Hematopoietic multipotent progenitor cell treated with erythropoietin and hydrocortisone succinate and interleukin-3 and kit ligand, for 4 days (in vitro differentiated cells): ENCODE data around the gene MLH1.
A peak's percentile ranks its signal among the peaks of the same experiment; 100 is the strongest.
"Not testable (repeated sequence)": the region's sequence is repeated elsewhere in the genome, so short reads cannot be mapped to it uniquely, and the experiment has no call there.

Source experiments
- DNase-seq: peaks from one replicate; pipeline ENCODE4 v3.0.0-alpha.2; 2015

Gene MLH1

GRCh38 chr3:36993326-36994283, at the start of gene MLH1:
Gene MLH1 (plus strand): TSS chr3:36993518. CDS start chr3:36993548, 30 bp downstream.
- DNase-seq: peak; percentile 96

- peak; percentile 44 for DNase-seq
These were observed 49.7 kb upstream of the MLH1 start for GRCh38 chr3:36943601-36944000.

- peak; percentile 79 for DNase-seq
These were observed 49.2 kb upstream of the MLH1 start for GRCh38 chr3:36944012-36944640.

- DNase-seq: peak; percentile 96
These were observed 48.6 kb upstream of the MLH1 start, which contains the start of gene TRANK1 for GRCh38 chr3:36944641-36945270. Gene TRANK1 (minus strand): TSS chr3:36945054. CDS start chr3:36944809, 245 bp downstream.

- DNase-seq: no peak
These were observed 47.9 kb upstream of the MLH1 start for GRCh38 chr3:36945333-36945980.

GRCh38 chr3:36947814-36948213, 45.5 kb upstream of the MLH1 start:
- not testable (repeated sequence) for DNase-seq

GRCh38 chr3:36954452-36955134, 38.7 kb upstream of the MLH1 start:
- DNase-seq: peak; percentile 67

GRCh38 chr3:36956155-36956554, 37.2 kb upstream of the MLH1 start:
- DNase-seq: no peak

- DNase-seq: peak; percentile 39
These were observed 36.3 kb upstream of the MLH1 start for GRCh38 chr3:36957063-36957462.

- peak; percentile 87 for DNase-seq
These were observed 35.2 kb upstream of the MLH1 start for GRCh38 chr3:36957862-36958686.

GRCh38 chr3:36959821-36960220, 33.5 kb upstream of the MLH1 start:
- no peak for DNase-seq

GRCh38 chr3:36960502-36960901, 32.8 kb upstream of the MLH1 start:
- DNase-seq: no peak

GRCh38 chr3:36963008-36963407, 30.3 kb upstream of the MLH1 start:
- not testable (repeated sequence) for DNase-seq

- no peak for DNase-seq
These were observed 29.0 kb upstream of the MLH1 start for GRCh38 chr3:36964331-36964730.

- peak; percentile 55 for DNase-seq
These were observed 28.5 kb upstream of the MLH1 start for GRCh38 chr3:36964817-36965216.

- no peak for DNase-seq
These were observed 27.9 kb upstream of the MLH1 start for GRCh38 chr3:36965440-36965839.

- no peak for DNase-seq
These were observed 24.2 kb upstream of the MLH1 start for GRCh38 chr3:36969085-36969484.

- peak; percentile 99 for DNase-seq
These were observed 23.5 kb upstream of the MLH1 start for GRCh38 chr3:36969540-36970432.

GRCh38 chr3:36972163-36972562, 21.2 kb upstream of the MLH1 start:
- DNase-seq: no peak

GRCh38 chr3:36973139-36973538, 20.2 kb upstream of the MLH1 start:
- DNase-seq: peak; percentile 29
